GM19238 (cell line): ENCODE measurements around the gene TRAF6.
"Not testable (repeated sequence)": the region's sequence is repeated elsewhere in the genome, so short reads cannot be mapped to it uniquely, and the experiment has no call there.

Source experiments
- DNase-seq: peaks from one replicate; pipeline ENCODE4 v3.0.0; 2011; ENCODE audit warnings: low spot score; ENCODE audit not compliant: insufficient read length

The TRAF6 gene, protein sequence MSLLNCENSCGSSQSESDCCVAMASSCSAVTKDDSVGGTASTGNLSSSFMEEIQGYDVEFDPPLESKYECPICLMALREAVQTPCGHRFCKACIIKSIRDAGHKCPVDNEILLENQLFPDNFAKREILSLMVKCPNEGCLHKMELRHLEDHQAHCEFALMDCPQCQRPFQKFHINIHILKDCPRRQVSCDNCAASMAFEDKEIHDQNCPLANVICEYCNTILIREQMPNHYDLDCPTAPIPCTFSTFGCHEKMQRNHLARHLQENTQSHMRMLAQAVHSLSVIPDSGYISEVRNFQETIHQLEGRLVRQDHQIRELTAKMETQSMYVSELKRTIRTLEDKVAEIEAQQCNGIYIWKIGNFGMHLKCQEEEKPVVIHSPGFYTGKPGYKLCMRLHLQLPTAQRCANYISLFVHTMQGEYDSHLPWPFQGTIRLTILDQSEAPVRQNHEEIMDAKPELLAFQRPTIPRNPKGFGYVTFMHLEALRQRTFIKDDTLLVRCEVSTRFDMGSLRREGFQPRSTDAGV

DNA sequence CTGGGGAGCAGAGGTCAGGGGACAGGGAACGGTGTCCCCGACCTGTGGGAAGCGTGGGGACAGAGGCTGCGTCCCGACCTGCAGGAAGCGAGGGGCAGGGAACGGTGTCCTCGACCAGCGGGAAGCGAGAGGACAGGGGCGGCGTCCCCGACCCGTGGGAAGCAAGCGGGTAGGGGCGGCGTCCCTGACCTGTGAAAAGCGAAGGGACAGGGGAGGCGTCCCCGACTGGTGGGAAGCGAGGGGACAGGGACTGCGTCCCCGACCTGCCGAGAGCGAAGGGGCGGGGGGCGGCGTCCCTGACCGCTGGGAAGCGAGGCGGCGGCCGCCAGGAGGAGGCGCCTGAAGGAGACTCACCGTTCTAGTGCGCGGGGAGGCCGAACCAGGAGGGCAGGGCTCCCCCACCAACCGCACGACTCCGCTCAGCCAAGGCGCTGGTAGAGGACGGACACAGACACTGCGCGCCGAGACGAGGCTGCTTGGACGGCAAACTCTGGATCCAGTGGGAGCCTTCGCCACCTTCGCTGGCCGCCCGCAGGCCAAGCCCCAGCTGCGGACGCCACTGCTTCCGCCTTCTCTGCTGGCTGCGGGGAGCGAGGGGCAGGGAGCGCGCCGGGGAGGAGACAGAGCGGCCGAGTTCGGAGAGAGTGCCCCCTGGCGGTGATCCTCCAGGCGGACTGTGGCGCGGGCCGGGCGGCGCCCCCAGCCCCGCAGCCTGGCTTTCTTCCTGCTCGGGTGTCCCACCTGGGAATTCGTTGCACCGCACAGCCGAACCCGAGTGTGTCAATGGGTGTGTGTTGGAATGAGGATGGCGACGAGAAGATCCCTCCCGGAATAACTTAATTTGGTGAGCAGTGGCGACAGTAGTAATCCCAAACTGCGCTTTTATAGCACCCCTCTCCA lies at the start of gene TRAF6:
Gene TRAF6 (minus strand): TSS at position 579 of the 900 bp plus-strand sequence. CDS start 8,757 bp downstream, outside the sequence.
- peak; percentile 88 for DNase-seq

DNA sequence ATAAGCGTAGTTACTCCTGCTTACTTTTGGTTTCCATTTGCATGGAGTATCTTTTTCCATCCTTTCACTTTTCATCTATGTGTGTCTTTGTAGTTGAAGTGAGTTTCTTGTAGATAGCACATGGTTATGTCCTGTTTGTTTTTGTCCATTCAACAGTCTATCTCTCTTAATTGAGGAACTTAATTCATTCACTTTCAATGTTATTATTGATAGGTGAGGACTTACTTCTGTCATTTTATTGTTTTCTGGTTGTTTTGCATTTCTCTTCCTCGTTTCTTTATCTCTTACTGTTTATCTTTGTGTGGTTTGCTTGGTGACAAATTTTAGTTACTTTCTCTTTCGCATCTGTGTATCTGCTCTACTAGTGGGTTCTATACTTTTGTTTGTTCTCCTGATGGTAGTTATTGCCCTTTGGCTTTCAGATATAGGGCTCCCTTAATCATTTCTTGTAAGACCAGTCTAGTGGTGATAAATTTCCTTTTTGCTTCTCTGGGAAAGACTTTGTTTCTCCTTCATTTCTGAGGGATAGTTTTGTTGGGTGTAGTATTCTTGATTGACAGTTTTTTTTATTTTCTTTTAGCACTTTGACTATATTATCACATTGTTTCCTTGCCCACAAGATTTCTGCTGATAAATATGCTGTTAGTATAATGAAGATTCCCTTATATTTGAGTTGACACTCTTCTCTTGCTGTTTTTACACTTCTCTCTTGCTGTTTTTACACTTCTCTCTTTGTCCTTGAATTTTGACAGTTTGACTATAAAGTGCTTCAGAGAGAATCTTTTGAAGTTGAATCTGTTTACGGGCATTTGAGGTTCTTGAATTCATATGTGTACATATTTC lies 48.7 kb upstream of the TRAF6 start:
- no peak for DNase-seq

DNA sequence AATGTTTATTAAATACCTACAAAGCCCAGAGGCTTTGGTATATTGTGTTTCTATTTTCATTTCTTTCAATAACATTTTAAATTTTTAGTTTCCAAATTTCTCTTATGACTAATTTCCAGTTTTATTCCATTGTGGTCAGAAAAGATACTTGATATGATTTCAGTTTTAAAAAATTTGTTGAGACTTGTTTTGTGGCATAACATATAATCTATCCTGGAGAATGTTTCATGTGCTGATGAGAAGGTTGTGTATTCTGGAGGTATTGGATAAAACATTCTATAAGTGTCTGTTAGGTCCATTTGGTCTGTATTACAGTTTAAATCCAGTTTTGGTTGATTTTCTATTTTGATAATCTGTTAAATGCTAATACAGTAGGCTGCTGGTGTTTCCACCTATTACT lies 47.9 kb upstream of the TRAF6 start:
- DNase-seq, result no peak

DNA sequence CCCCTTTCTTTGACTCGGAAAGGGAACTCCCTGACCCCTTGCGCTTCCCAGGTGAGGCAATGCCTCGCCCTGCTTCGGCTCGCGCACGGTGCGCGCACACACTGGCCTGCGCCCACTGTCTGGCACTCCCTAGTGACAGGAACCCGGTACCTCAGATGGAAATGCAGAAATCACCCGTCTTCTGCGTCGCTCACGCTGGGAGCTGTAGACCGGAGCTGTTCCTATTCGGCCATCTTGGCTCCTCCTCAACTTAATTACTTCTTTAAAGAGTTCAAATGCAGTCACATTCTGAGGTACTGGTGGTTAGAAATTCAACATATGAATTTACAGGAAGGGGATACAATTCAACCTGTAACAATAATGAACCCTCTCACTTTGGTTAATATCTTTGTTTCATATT lies 47.3 kb upstream of the TRAF6 start:
- not testable (repeated sequence) for DNase-seq

DNA sequence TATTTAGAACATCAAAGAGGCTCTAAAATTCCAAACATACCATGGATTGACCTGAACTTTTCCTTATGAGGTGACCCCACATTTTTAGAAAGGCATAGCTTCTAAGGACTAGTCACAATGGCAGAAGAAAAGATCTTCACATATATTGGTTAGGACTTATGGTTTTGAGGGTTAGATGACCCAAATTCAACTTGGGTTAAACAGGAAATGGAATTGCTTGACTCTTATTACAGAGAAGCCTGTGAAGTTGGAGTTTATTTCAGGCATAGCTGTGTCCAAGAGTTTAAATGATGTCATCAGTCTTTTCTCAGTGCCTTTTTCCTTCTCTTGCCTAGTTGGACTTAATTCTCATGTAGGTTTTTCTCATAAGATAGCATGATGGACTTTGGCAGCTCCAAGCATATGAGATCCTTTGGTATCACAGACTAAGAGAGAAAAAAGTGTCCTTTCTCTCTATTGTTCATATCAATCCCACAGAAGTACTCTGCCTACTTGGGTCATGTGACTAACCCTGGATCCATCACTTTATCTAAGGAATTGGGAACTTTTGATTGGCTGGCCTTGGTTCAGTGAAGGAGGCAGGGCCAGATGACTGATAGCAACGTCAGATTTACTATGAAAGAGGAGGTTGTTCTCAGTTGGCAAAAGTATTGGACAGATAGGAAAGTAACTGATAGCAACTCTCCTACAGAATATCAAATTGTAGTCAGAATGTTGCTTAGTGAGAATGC lies 40.5 kb upstream of the TRAF6 start:
- DNase-seq, result no peak

DNA sequence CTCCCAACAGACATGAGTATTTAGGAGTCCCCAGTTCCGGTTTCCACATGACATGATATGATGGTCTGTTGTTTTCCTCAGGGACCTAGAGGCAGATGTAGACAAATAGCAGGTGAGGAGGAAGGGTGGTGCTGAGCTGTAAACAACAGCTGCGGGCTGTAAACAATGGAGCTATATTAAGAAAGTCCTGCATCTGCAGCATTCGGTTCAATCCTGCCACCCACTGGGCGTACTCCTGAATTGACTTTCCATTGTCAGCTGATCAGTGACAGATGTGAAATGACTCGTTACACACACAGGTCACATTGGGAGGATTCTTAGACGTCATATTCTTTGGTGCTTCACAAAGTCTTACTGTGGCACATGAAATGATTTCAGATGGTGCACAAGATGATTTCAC lies 30.9 kb upstream of the TRAF6 start:
- DNase-seq, result no peak

DNA sequence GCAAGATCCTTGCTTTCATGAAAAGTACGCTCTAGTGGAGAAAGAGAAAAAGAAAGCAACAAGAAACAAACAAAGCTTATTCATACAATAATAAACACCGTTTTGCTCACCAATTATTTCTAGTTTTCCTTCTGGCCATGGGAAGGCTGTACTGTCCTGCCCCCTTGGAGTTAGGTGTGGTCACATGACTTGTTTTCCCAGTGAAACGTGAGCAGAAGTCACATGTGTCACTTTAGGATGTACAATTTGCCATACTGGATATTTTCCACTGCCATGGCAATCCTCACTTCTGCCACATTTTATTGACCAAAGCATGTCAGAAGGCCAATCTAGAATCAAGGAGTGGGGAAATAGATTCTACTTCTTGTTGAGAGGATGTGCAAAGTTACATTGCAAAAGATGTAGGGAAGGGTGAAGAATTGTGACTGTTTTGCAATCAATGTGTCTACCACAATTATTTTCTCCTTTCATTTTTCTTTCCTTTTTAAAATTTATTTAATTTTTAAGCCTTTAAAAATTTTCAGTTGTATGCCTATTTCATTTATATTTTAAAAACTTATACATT lies 24.3 kb upstream of the TRAF6 start:
- no peak for DNase-seq

DNA sequence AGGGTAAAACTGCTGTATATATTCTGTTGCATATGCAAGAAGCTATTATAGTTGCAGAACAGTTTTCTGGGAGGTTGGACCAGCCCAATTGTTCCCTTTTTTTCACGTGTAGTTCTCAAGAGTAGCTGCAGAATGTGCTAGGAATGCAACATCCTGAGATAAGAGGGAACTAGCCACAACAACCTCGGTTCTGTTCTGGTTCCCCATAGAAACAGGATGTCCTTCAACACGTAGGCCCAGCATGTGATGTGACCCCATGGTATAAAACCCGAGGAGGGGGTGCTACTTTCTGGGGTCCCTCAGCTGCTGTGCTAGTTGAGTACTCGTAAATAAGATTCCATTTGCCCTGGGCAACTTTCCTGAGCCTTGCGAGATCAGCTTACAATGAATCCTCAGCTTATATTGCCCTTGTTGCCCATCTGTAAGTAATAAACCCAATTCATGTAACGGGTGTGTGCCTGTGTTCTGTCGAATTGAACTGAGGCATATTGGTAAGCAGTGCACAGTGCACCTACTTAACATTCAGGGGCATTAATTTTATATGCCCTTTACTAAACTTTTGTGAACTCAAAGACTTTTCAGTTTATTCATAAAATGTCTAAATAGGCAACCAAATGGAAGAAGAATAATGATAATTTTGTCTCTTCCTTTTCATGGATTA lies 23.0 kb upstream of the TRAF6 start:
- no peak for DNase-seq

DNA sequence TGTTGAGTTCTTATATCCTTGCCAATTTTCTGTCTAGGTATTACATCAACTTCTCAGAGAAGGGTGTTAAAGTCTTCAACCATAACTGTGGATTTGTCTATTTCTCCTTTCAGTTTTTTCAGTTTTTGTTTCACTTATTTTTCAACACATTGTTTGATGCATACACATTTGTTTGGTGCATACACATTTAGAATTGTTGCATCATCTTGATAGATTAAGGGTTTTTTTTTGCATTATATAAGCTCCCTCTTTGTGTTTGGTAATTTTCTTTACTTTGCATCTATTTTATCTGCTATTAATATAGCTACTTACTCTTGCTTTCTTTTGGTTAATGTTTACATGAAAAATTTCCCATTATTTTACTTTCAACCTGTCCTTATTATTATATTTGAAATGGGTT lies 20.8 kb upstream of the TRAF6 start:
- no peak for DNase-seq

DNA sequence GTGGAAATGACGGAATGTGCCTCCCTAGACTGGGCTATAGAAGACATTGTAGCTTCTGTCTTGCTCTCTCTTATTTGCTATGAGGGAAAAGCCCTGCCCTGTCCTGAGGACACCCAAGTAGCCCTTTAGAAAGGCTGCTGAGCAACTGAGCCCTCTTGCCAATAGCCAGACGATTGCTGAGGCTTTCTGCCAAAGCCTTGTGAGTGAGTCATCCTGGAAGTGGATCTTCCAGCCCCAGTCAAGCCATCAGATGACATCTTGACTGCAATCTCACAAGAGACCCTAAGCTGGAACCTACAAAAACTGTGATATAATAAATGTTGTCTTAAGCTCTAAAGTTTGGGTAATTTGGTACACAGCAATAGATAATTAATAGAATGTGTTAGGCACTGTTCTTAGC lies 3.9 kb upstream of the TRAF6 start:
- DNase-seq, result no peak

DNA sequence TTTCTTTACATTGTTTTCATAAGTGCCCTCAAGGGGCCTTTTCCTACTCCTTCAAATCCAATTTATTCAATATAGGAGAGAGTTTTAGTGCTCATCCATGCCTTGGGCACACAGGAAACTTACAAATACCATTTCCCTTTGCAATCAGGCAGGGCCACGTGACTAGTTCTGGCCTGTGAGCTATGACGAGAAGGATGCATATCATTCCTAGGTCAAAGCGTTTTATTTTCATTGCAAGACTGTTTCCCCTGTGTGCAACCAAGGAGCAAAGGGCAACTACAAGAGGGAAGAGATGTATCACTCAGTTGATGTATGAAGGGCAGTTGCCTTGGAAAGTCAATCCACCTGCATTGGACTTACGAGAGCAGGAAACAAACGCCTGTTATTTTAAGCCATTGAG lies 1.9 kb upstream of the TRAF6 start:
- no peak for DNase-seq

DNA sequence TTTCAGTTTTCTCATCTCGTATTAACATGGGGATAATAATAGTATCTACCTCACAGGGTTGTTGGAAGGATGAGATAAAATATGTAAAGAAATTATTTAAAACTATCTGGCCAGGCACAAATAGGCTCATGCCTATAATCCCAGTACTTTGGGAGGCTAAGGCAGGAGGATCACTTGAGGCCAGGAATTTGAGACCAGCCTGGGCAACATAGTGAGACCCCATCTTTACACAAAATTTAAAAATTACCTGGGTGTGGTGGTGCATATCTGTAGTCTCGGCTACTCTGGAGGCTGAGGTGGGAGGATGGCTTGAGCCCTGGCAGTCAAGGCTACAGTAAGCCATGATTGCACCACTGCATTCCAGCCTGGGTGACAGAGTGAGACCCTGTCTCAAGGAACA lies 990 bp upstream of the TRAF6 start:
- not testable (repeated sequence) for DNase-seq

DNA sequence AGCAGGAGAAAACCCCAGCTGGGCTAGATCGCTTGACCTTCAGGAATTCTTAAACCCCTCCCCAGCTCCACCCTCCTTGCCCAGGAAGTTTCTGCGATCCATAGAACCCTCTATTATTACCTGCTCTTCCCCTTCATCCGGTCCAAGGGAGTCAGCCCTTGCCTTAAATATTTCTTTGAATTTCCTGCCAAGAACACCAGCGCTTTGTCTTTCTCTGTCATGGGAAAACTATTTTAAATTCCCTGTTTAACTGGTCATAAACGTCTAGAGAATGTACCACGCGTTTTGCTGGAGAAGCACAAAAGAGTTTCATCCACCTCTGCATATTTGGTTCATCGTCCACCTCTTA lies 496 bp upstream of the TRAF6 start:
- DNase-seq, result no peak

DNA sequence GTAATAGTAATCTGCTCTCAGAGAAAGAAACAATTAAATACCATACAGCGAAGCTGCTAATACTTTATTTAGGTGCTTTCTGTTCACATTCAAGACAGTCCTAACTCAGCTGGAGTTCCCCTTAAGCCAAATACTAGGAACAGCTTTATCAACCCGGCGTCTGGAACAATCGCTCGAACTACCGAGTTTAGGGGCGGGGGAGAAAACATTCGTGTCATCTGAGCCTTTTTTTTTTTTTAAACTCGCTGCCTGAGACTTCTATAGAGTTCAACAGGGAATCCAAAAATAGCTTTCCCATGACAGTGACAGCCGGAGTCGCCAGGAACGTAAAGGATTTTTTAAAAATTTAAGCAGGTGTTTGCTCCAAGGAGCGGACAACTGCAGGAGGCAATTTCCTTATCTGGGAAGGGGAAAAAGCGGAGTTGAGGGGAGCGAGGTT lies 852 bp downstream of the TRAF6 start:
- DNase-seq, result no peak

DNA sequence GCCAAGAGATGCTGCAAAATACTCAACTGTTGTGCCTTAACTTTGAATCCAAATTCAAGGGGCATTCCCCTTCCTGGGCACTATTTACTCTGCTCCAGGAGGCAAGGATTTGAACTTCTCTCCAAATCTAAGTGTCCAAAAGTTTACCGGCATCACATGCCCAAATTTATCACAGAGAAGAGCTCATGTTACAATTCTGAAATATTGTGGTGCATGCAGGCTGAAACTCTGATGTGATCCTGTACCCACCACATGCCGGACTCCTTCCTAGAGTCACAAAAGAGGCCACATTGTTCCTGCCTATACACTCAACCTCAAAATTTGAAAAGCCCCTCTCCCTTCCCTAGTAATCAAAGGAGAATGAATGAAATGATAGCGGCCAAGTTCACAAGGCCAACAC lies 1.3 kb downstream of the TRAF6 start:
- DNase-seq, result no peak

DNA sequence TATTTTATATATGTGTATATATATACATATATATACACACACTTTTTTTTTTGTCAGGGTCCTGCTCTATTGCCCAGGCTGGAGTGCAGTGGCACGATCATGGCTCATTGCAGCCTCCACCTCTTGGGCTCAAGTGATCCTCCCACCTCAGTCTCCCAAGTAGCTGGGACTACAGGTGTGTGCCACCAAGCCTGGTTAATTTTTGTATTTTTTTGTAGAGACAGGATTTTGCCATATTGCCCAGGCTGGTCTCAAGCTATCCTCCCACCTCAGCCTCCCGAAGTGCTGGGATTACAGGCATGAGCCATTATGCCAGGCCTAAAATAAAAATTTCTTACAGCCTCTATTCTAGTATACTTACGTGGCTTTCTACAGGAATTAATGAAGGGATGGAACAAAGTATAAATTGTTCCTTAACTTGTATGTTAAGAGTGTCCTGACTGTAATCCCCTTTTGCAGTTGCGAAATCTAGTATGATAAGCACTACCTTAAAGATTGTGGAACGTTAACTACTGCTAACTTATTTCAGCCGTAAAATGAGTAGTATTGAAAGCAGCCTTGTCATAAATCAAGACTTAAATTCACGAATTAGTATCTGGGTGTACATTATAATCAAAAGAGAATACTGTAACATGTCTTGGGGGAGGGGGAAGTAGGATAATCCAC lies 2.1 kb downstream of the TRAF6 start:
- DNase-seq, result no peak

DNA sequence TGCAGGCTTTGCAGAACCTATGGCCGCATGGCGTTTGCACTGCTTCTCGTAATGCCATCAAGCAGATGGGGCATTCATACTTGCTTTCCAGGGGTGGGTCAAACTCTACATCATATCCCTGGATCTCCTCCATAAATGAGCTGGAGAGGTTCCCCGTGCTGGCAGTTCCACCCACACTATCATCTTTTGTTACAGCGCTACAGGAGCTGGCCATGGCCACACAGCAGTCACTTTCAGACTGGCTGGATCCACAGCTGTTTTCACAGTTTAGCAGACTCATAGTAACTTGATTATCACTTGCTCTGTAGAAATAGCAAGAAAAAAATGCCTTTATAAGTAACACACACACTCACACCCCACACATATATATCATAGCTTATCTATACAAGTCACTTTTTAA lies 8.8 kb downstream of the TRAF6 start:
- DNase-seq, result no peak

DNA sequence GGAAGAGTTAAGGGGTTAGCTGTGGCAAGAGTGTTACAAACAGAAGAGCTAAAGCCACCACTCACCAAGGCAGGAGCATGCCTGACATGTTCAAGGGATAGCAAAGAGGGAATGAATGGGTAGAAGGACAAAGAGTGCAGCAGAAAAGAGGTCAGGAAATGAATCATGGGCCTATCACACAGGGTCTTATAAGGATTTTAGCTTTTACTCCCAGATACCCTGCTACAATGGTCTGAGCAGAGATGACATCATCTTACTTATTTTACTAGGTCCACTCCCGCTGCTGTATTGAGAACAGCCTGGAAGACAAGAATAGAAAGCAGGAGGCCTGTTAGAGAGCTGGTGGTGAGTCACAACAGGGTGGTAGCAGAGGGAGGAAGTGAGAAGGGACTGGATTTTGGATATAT lies 9.8 kb downstream of the TRAF6 start:
- DNase-seq, result no peak

DNA sequence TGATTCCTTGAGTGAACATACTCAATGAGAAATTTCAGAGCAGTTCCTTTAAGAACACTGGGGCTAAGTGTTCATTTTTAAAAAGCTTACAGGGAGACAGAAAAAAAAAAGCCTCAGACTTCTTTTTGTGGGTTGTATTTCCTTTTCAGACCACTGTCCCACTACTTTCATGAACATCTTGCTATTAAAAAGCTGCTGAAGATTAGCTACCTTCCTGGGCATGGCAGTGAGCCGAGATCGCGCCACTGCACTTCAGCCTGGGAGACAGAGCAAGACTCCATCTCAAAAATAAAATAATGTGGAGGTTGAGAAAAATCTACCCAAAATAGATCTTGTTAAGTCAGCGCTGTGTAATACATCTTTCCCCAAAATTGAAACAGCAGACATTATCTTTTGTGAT lies 10.8 kb downstream of the TRAF6 start:
- DNase-seq, result no peak
